Cardiac fibroblast (primary cell): ENCODE results near the gene NAB2.

ENCODE experiments used
- DNase-seq, 2 donors: peaks; one replicate each; pipeline versions ENCODE4 v3.0.0 to v3.0.0-alpha.2; 2010; ENCODE audit warnings: low read depth in 2 of 2
- H3K4me3 ChIP-seq, 2 donors: replicated peaks in 1 of 2; 1 replicate in 1 of 2; 2 replicates in 1 of 2; pipeline ENCODE4 v1.5.1; 2011; ENCODE audit warnings: low read depth in 2 of 2, low read length in 2 of 2, mild to moderate bottlenecking in 2 of 2, moderate library complexity in 1 of 2
- CTCF ChIP-seq: IDR thresholded peaks from one replicate; pipeline ENCODE4 v1.5.1; 2011; ENCODE audit warnings: low read depth, mild to moderate bottlenecking, low read length, inconsistent platforms

NAB2 gene

GRCh38 chr12:57046086-57046791, 42.7 kb upstream of the NAB2 start:
- no peak overlapping the region for H3K4me3 ChIP-seq
- no peak for DNase-seq
- TF ChIP-seq CTCF = no peak

- no peak for DNase-seq
- no peak overlapping the region for H3K4me3 ChIP-seq
Observed at GRCh38 chr12:57046947-57047890, 41.7 kb upstream of the NAB2 start.

GRCh38 chr12:57047981-57048380, 40.9 kb upstream of the NAB2 start:
- TF ChIP-seq CTCF = no peak
- no peak overlapping the region for H3K4me3 ChIP-seq
- no peak for DNase-seq

More at GRCh38 chr12:57046947-57047890, 41.7 kb upstream of the NAB2 start:
- no peak for TF ChIP-seq CTCF

- no peak for DNase-seq
- TF ChIP-seq CTCF = no peak
- no peak overlapping the region for H3K4me3 ChIP-seq
Observed at GRCh38 chr12:57048423-57049118, 40.3 kb upstream of the NAB2 start.

GRCh38 chr12:57049119-57049446, 39.8 kb upstream of the NAB2 start:
- TF ChIP-seq CTCF = no peak
- DNase-seq = no peak
- H3K4me3 ChIP-seq = no peak overlapping the region

- peak; percentile 13 to 20 for DNase-seq
- no peak within 1 kb of the TSS for H3K4me3 ChIP-seq
- TF ChIP-seq CTCF = no peak
Observed at GRCh38 chr12:57049890-57050289, 39.0 kb upstream of the NAB2 start, which contains the start of gene MYO1A. MYO1A (minus strand) TSS chr12:57050129; CDS start chr12:57048323, 1,806 bp downstream.
